ENCODE data around the gene PLEKHG2.
"Not testable (repeated sequence)": the region's sequence is repeated elsewhere in the genome, so short reads cannot be mapped to it uniquely, and the experiment has no call there.

The PLEKHG2 gene

GRCh38 chr19:39412100-39412866 is at the start of gene PLEKHG2:
Gene PLEKHG2, plus strand, starts transcription at chr19:39412669. Its CDS starts 1,418 bp downstream, at chr19:39414087.
- Mint-ChIP-seq H3K27ac (peak within 1 kb of the TSS; percentile 95 to 100), H3K4me3 (peak within 1 kb of the TSS; percentile 91 to 98), H3K27me3 (no peaks in the 10 kb centered on the region), H3K9me3 (no peaks in the 10 kb centered on the region), H3K4me1 (peaks cover 61% of the 10 kb centered on the region)
- ATAC-seq: peak; percentile 78
- peak; percentile 98 to 99 for DNase-seq

- Mint-ChIP-seq H3K27me3 (no peaks in the 10 kb centered on the region), H3K27ac (peak overlapping the region in 1 of 2 donors; percentile 46), H3K4me1 (no peaks in the 10 kb centered on the region), H3K9me3 (no peaks in the 10 kb centered on the region), H3K4me3 (no peak overlapping the region)
- ATAC-seq (no peak), DNase-seq (no peak)
These were observed 49.5 kb upstream of the PLEKHG2 start for GRCh38 chr19:39362682-39363657.

GRCh38 chr19:39363901-39364457 is 48.5 kb upstream of the PLEKHG2 start:
- H3K27ac Mint-ChIP-seq: peak overlapping the region in 1 of 2 donors; percentile 66
- no peak for ATAC-seq
- H3K9me3 Mint-ChIP-seq: no peaks in the 10 kb centered on the region
- no peaks in the 10 kb centered on the region for H3K4me1 Mint-ChIP-seq
- no peak overlapping the region for H3K4me3 Mint-ChIP-seq
- no peak for DNase-seq
- H3K27me3 Mint-ChIP-seq: no peaks in the 10 kb centered on the region

- Mint-ChIP-seq H3K9me3 (no peaks in the 10 kb centered on the region), H3K27me3 (no peaks in the 10 kb centered on the region), H3K27ac (no peak overlapping the region), H3K4me3 (no peak overlapping the region), H3K4me1 (no peaks in the 10 kb centered on the region)
- DNase-seq: no peak
- ATAC-seq: no peak
These were observed 46.9 kb upstream of the PLEKHG2 start for GRCh38 chr19:39365531-39365930.

- H3K27me3 Mint-ChIP-seq: no peaks in the 10 kb centered on the region
- H3K27ac Mint-ChIP-seq: no peak overlapping the region
- no peaks in the 10 kb centered on the region for H3K9me3 Mint-ChIP-seq
- ATAC-seq: no peak
- no peak for DNase-seq
- H3K4me1 Mint-ChIP-seq: no peaks in the 10 kb centered on the region
- H3K4me3 Mint-ChIP-seq: no peak overlapping the region
These were observed 43.3 kb upstream of the PLEKHG2 start for GRCh38 chr19:39369200-39369599.

GRCh38 chr19:39370735-39371134 is 41.7 kb upstream of the PLEKHG2 start:
- ATAC-seq (no peak), DNase-seq (no peak)
- peak overlapping the region in 1 of 2 donors; percentile 78 for H3K27ac Mint-ChIP-seq
- no peaks in the 10 kb centered on the region for H3K4me1 Mint-ChIP-seq
- no peak overlapping the region for H3K4me3 Mint-ChIP-seq
- H3K9me3 Mint-ChIP-seq: no peaks in the 10 kb centered on the region
- H3K27me3 Mint-ChIP-seq: no peaks in the 10 kb centered on the region

- H3K27ac Mint-ChIP-seq: peak overlapping the region in 1 of 2 donors; percentile 37
- H3K4me1 Mint-ChIP-seq: no peaks in the 10 kb centered on the region
- no peaks in the 10 kb centered on the region for H3K9me3 Mint-ChIP-seq
- no peak overlapping the region for H3K4me3 Mint-ChIP-seq
- ATAC-seq (no peak), DNase-seq (no peak)
- no peaks in the 10 kb centered on the region for H3K27me3 Mint-ChIP-seq
These were observed 40.2 kb upstream of the PLEKHG2 start for GRCh38 chr19:39372047-39372802.

- no peak for DNase-seq
- H3K4me3 Mint-ChIP-seq: no peak overlapping the region
- no peaks in the 10 kb centered on the region for H3K9me3 Mint-ChIP-seq
- no peaks in the 10 kb centered on the region for H3K27me3 Mint-ChIP-seq
- H3K27ac Mint-ChIP-seq: peak overlapping the region in 1 of 2 donors; percentile 0
- no peak for ATAC-seq
- H3K4me1 Mint-ChIP-seq: no peaks in the 10 kb centered on the region
These were observed 39.5 kb upstream of the PLEKHG2 start for GRCh38 chr19:39372941-39373340.

GRCh38 chr19:39375929-39376328 is 36.5 kb upstream of the PLEKHG2 start:
- no peak overlapping the region for H3K27ac Mint-ChIP-seq
- DNase-seq (no peak), ATAC-seq (no peak)
- no peaks in the 10 kb centered on the region for H3K9me3 Mint-ChIP-seq
- H3K27me3 Mint-ChIP-seq: no peaks in the 10 kb centered on the region
- H3K4me1 Mint-ChIP-seq: no peaks in the 10 kb centered on the region
- no peak overlapping the region for H3K4me3 Mint-ChIP-seq

GRCh38 chr19:39377373-39378362 is 34.8 kb upstream of the PLEKHG2 start:
- Mint-ChIP-seq H3K27ac (no peak overlapping the region), H3K4me3 (no peak overlapping the region)
- no peak for ATAC-seq

GRCh38 chr19:39379366-39379765 is 33.1 kb upstream of the PLEKHG2 start:
- DNase-seq, ATAC-seq, H3K27me3 Mint-ChIP-seq, H3K4me1 Mint-ChIP-seq, H3K27ac Mint-ChIP-seq, H3K4me3 Mint-ChIP-seq, H3K9me3 Mint-ChIP-seq: not testable (repeated sequence)

More at GRCh38 chr19:39377373-39378362, 34.8 kb upstream of the PLEKHG2 start:
- Mint-ChIP-seq H3K9me3 (no peaks in the 10 kb centered on the region), H3K4me1 (no peaks in the 10 kb centered on the region), H3K27me3 (no peaks in the 10 kb centered on the region)
- no peak for DNase-seq

- H3K4me3 Mint-ChIP-seq: no peak overlapping the region
- H3K4me1 Mint-ChIP-seq: peaks cover under 1% of the 10 kb centered on the region
- H3K27ac Mint-ChIP-seq: peak overlapping the region in 1 of 2 donors; percentile 86
- no peaks in the 10 kb centered on the region for H3K9me3 Mint-ChIP-seq
- no peak for DNase-seq
- no peak for ATAC-seq
- no peaks in the 10 kb centered on the region for H3K27me3 Mint-ChIP-seq
These were observed 32.5 kb upstream of the PLEKHG2 start for GRCh38 chr19:39379865-39380396.

GRCh38 chr19:39380521-39381502 is 31.7 kb upstream of the PLEKHG2 start:
- Mint-ChIP-seq H3K4me3 (no peak overlapping the region), H3K27me3 (no peaks in the 10 kb centered on the region), H3K9me3 (no peaks in the 10 kb centered on the region), H3K27ac (peak overlapping the region; percentile 10 to 44), H3K4me1 (peaks cover 5% of the 10 kb centered on the region)
- no peak for DNase-seq
- ATAC-seq: no peak

Measured in stimulated activated naive CD8-positive, alpha-beta T cell treated with anti-CD3 and anti-CD28 coated beads, Interleukin-15, amount 100 ng/mL, for 72 hours (primary cell).